ENCODE data around the gene SLC22A5. TPM values are rescaled to one million over a fixed set of nuclear protein-coding genes. Genes with fewer than 3 reads are reported as not detected.

The SLC22A5 gene
- 13.5 and 15.2 TPM in 2 replicates for total RNA-seq (2021)
- Bru-seq, nascent RNA = percentile 69 among the genes with signal in this experiment
- percentile 90 among the genes with signal in this experiment for BruChase-seq, experiment 1, labeled RNA remaining after a 2-hour chase
- percentile 75 among the genes with signal in this experiment for BruChase-seq, experiment 2, labeled RNA remaining after a 6-hour chase
- long read RNA-seq, transcript SLC22A5-201 (10 exons, 3,237 nt) = major isoform, 7 of 13 reads
- long read RNA-seq, partial matches to known transcripts = 0 of 13 reads
- long read RNA-seq, other reads (novel, unspliced or antisense) = 6 of 13 reads

DNA sequence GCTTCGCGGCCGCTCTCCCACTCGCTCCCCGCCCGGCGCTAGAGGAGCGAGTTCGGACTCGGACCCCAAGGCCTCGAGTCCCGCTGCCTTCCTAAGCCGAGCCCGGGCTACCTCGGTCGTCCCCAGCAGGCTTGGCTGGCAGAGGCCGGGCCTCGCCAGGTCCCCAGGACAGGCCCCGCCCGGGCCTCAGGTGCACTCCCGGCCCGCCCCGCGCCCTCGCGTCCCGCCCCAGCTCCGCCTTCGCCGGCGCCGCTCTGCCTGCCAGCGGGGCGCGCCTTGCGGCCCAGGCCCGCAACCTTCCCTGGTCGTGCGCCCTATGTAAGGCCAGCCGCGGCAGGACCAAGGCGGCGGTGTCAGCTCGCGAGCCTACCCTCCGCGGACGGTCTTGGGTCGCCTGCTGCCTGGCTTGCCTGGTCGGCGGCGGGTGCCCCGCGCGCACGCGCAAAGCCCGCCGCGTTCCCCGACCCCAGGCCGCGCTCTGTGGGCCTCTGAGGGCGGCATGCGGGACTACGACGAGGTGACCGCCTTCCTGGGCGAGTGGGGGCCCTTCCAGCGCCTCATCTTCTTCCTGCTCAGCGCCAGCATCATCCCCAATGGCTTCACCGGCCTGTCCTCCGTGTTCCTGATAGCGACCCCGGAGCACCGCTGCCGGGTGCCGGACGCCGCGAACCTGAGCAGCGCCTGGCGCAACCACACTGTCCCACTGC, at the start of gene SLC22A5:
SLC22A5 (plus strand) TSS at position 237 of the 707 bp plus-strand sequence; CDS start at position 500, 263 bp downstream.
- ChIA-PET CTCF (interaction anchor here (0.6 kb wide), 1 partner anchor 97 kb away, joined by 4 read pairs; no protein-coding TSS in a partner anchor), POLR2A (ENCODE audit: unreplicated experiment) (interaction anchor here (0.5 to 1.6 kb wide), 4 partner anchors 17 to 1652 kb away, joined by 4 to 9 read pairs (median 8); no protein-coding TSS in a partner anchor)
- H3K27ac ChIP-seq = peak within 1 kb of the TSS; percentile 45
- BruUV-seq (replicated peaks) = no TSS peak
- H4K20me1 ChIP-seq (ENCODE audit: insufficient read depth) = no peaks in the 10 kb centered on the region
- H3K9me2 ChIP-seq (ENCODE audit: insufficient read depth) = no peaks in the 10 kb centered on the region
- intact Hi-C loops (cut with micrococcal nuclease; ENCODE audit: unreplicated experiment) = loop anchor here (1.0 to 5.0 kb wide), 2 partner anchors 48 to 295 kb away; no protein-coding TSS in a partner anchor
- H3K9me3 ChIP-seq (ENCODE audit: insufficient read depth, low read depth) = no peaks in the 10 kb centered on the region
- peaks cover 67% of the 10 kb centered on the region for H3K4me1 ChIP-seq (replicated peaks; ENCODE audit: insufficient read depth)
- peak within 1 kb of the TSS; percentile 98 for H3K4me2 ChIP-seq
- peak within 1 kb of the TSS; percentile 97 for H2AFZ ChIP-seq
- no peaks in the 10 kb centered on the region for H3K36me3 ChIP-seq (ENCODE audit: low read depth)
- peak; percentile 63 to 83 for DNase-seq
- peak within 1 kb of the TSS; percentile 75 for H3K4me3 ChIP-seq
- no peaks in the 10 kb centered on the region for H3K27me3 ChIP-seq (ENCODE audit: insufficient read depth, low read depth)
- H3F3A ChIP-seq (ENCODE audit: insufficient read depth, low read depth) = peaks cover 34% of the 10 kb centered on the region
- no peak for TF ChIP-seq EZH2 (IDR thresholded peaks at IDR 0.05; ENCODE audit: low read depth)
- TF ChIP-seq CTCF (conservative IDR thresholded peaks at IDR 0.05) = no peak
- H3K79me2 ChIP-seq (ENCODE audit: low read depth) = peaks cover 46% of the 10 kb centered on the region

DNA sequence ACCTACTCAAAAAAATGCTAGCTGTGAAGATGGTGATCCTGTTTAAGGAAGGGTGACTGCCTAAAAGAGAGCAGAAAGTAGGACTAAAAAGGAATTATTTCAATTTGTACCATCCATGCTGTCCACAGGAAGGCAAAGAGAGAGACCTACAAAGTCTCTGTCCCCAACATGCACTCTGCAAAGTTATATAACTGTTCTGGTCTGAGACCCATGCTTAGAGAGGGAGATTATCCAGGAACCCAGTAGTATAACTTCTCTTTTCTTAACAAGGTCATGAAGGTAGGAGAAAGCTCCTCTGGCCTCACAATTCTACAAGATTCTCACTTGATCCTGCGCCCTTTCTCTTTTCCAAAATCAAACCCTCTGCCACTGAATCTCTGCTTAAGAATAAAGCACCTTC, 49.5 kb upstream of the SLC22A5 start:
- Histone ChIP-seq H3K27ac (no peak overlapping the region), H3K79me2 (ENCODE audit: low read depth) (no peaks in the 10 kb centered on the region), H4K20me1 (ENCODE audit: insufficient read depth) (no peaks in the 10 kb centered on the region), H3K4me1 (replicated peaks; ENCODE audit: insufficient read depth) (no peaks in the 10 kb centered on the region), H3K4me2 (no peak overlapping the region), H3K4me3 (no peak overlapping the region), H2AFZ (no peak overlapping the region), H3K27me3 (ENCODE audit: insufficient read depth, low read depth) (no peaks in the 10 kb centered on the region), H3F3A (ENCODE audit: insufficient read depth, low read depth) (no peaks in the 10 kb centered on the region), H3K9me3 (ENCODE audit: insufficient read depth, low read depth) (no peaks in the 10 kb centered on the region), H3K9me2 (ENCODE audit: insufficient read depth) (no peaks in the 10 kb centered on the region), H3K36me3 (ENCODE audit: low read depth) (no peaks in the 10 kb centered on the region)
- DNase-seq = no peak
- intact Hi-C loops (cut with micrococcal nuclease; ENCODE audit: unreplicated experiment) = no loop called here
- no TSS peak for BruUV-seq (replicated peaks)
- CTCF ChIA-PET = no interaction called here
- POLR2A ChIA-PET (ENCODE audit: unreplicated experiment) = no interaction called here
- TF ChIP-seq EZH2 (IDR thresholded peaks at IDR 0.05; ENCODE audit: low read depth) (no peak), CTCF (conservative IDR thresholded peaks at IDR 0.05) (no peak)

GRCh38 chr5:132321109-132321721, 48.3 kb upstream of the SLC22A5 start:
- intact Hi-C loops (cut with micrococcal nuclease; ENCODE audit: unreplicated experiment) = no loop called here
- Histone ChIP-seq H2AFZ (no peak overlapping the region), H3K4me1 (replicated peaks; ENCODE audit: insufficient read depth) (no peaks in the 10 kb centered on the region), H3K9me2 (ENCODE audit: insufficient read depth) (no peaks in the 10 kb centered on the region), H3K27me3 (ENCODE audit: insufficient read depth, low read depth) (no peaks in the 10 kb centered on the region), H3F3A (ENCODE audit: insufficient read depth, low read depth) (no peaks in the 10 kb centered on the region), H3K79me2 (ENCODE audit: low read depth) (no peaks in the 10 kb centered on the region), H3K9me3 (ENCODE audit: insufficient read depth, low read depth) (no peaks in the 10 kb centered on the region), H3K4me3 (no peak overlapping the region), H3K36me3 (ENCODE audit: low read depth) (no peaks in the 10 kb centered on the region), H3K27ac (no peak overlapping the region), H3K4me2 (no peak overlapping the region), H4K20me1 (ENCODE audit: insufficient read depth) (no peaks in the 10 kb centered on the region)
- BruUV-seq (replicated peaks) = no TSS peak
- no peak for DNase-seq
- POLR2A ChIA-PET (ENCODE audit: unreplicated experiment) = interaction anchor here (1.0 kb wide), 1 partner anchor 562 kb away, joined by 3 read pairs; no protein-coding TSS in a partner anchor
- CTCF ChIA-PET = interaction anchor here (0.7 kb wide), 1 partner anchor 46 kb away, joined by 3 read pairs; no protein-coding TSS in a partner anchor
- TF ChIP-seq CTCF (conservative IDR thresholded peaks at IDR 0.05) (no peak), EZH2 (IDR thresholded peaks at IDR 0.05; ENCODE audit: low read depth) (no peak)
